Measurements from ENCODE around the gene TARDBP. TPM values are rescaled to one million over a fixed set of nuclear protein-coding genes. Genes with fewer than 3 reads are reported as not detected.
A peak's percentile ranks its signal among the peaks of the same experiment; 100 is the strongest.

TARDBP gene
- total RNA-seq, 1 donor from 2014 or later: 253 TPM

- Mint-ChIP-seq H3K9me3 (no peaks in the 10 kb centered on the region), H3K4me1 (peaks cover 4% of the 10 kb centered on the region), H3K27ac (ENCODE audit: unreplicated experiment) (no peak overlapping the region), H3K36me3 (ENCODE audit: low read depth) (peaks cover 27% of the 10 kb centered on the region), H3K27me3 (ENCODE audit: low read depth) (no peaks in the 10 kb centered on the region), H3K4me3 (no peak overlapping the region)
- TF ChIP-seq CTCF (conservative IDR thresholded peaks at IDR 0.05): no peak
- no peak for DNase-seq (ENCODE audit: low read depth, low spot score)
Measured at GRCh38 chr1:11024874-11025203, 12.4 kb downstream of the TARDBP start.

GRCh38 chr1:11025618-11026017, 13.2 kb downstream of the TARDBP start:
- H3K27me3 Mint-ChIP-seq (ENCODE audit: low read depth): no peaks in the 10 kb centered on the region
- H3K27ac Mint-ChIP-seq (ENCODE audit: unreplicated experiment): no peak overlapping the region
- no peak for DNase-seq (ENCODE audit: low read depth, low spot score)
- peaks cover 31% of the 10 kb centered on the region for H3K36me3 Mint-ChIP-seq (ENCODE audit: low read depth)
- H3K4me3 Mint-ChIP-seq: no peak overlapping the region
- no peaks in the 10 kb centered on the region for H3K9me3 Mint-ChIP-seq
- TF ChIP-seq CTCF (conservative IDR thresholded peaks at IDR 0.05): no peak
- H3K4me1 Mint-ChIP-seq: peaks cover 4% of the 10 kb centered on the region

DNA sequence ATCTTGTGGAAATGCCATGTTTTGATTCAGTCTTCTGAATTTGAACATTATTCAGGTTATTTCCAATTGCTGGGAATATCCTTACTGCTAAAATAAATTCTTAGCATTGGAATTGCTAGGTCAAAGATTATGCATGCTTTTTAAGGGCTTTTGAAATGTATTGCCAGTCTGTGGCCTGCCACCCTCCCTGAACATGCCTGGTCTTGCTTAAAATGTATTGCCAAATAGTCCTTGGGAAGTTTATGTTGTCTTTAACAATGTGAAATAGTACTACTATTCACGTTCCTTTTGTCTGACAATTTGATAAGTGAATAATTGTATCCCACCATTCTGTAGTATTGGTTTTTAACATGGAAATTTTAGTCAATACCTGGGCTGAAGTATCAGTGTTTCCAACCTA, 13.6 kb downstream of the TARDBP start:
- no peak for DNase-seq (ENCODE audit: low read depth, low spot score)
- Mint-ChIP-seq H3K9me3 (no peaks in the 10 kb centered on the region), H3K27me3 (ENCODE audit: low read depth) (no peaks in the 10 kb centered on the region), H3K4me3 (no peak overlapping the region), H3K36me3 (ENCODE audit: low read depth) (peaks cover 34% of the 10 kb centered on the region), H3K4me1 (peaks cover 4% of the 10 kb centered on the region), H3K27ac (ENCODE audit: unreplicated experiment) (no peak overlapping the region)
- no peak for TF ChIP-seq CTCF (conservative IDR thresholded peaks at IDR 0.05)

DNA sequence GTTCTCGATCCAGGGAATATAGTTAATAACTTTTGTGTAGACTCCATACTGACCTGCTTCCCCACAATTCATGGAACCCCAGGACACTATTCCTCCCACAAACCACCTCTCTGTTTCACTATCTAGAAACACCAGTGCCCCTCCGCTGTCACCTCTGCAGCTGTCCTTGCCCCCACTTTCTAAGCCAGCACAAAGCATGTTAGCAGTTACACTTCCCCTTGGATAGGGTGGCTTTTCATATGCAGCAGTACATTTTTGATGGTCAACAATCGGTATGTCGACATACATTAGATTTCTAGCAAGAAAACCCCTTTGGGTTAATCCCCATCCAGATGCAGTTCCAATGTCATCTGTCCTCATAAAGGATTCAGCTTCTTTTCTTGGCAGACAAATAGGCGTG, 14.4 kb downstream of the TARDBP start:
- Mint-ChIP-seq H3K27me3 (ENCODE audit: low read depth) (no peaks in the 10 kb centered on the region), H3K4me3 (no peak overlapping the region), H3K36me3 (ENCODE audit: low read depth) (peaks cover 32% of the 10 kb centered on the region), H3K9me3 (no peaks in the 10 kb centered on the region), H3K4me1 (peaks cover 4% of the 10 kb centered on the region), H3K27ac (ENCODE audit: unreplicated experiment) (peak overlapping the region; percentile 58)
- no peak for TF ChIP-seq CTCF (conservative IDR thresholded peaks at IDR 0.05)
- no peak for DNase-seq (ENCODE audit: low read depth, low spot score)

DNA sequence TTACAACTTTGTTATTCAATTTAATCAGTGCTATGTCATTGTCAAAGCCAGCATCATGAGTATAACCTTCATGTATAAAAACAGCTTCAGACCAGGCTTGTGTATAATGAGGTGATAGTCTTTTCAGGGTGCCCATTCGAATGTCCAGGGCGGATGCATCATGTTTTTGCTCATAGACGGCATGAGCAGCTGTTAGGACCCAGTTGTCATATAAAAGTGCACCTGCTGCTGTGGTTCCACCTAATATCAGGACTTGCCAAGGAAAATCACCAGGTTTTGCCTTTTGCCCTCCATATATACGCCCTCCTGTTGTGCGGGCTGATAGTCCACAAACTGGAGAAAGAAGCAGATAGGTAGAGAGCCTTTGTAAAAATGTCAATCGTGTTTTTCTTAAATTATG, 14.9 kb downstream of the TARDBP start:
- no peak overlapping the region for H3K27ac Mint-ChIP-seq (ENCODE audit: unreplicated experiment)
- peaks cover 29% of the 10 kb centered on the region for H3K36me3 Mint-ChIP-seq (ENCODE audit: low read depth)
- no peak for TF ChIP-seq CTCF (conservative IDR thresholded peaks at IDR 0.05)
- no peaks in the 10 kb centered on the region for H3K27me3 Mint-ChIP-seq (ENCODE audit: low read depth)
- peaks cover 4% of the 10 kb centered on the region for H3K4me1 Mint-ChIP-seq
- no peak overlapping the region for H3K4me3 Mint-ChIP-seq
- H3K9me3 Mint-ChIP-seq: no peaks in the 10 kb centered on the region
- DNase-seq (ENCODE audit: low read depth, low spot score): no peak

DNA sequence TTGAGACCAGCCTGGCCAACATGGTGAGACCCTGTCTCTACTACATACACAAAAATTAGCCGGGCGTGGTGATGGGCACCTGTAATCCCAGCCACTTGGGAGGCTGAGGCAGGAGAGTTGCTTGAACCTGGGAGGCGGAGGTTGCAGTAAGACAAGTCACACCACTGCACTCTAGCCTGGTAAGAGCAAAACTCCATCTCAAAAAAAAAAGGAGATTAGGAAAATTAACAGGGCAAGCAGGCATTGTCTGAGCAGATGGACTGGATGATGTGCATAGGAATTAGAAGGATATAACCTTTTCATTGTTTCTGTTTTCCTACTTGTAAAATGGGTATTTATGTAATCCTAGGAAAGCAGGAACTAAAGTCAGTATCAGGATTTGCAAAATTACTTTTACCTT, 15.6 kb downstream of the TARDBP start:
- Mint-ChIP-seq H3K27ac (ENCODE audit: unreplicated experiment) (peak overlapping the region; percentile 67), H3K4me1 (peaks cover 4% of the 10 kb centered on the region), H3K27me3 (ENCODE audit: low read depth) (no peaks in the 10 kb centered on the region), H3K36me3 (ENCODE audit: low read depth) (peaks cover 28% of the 10 kb centered on the region), H3K4me3 (no peak overlapping the region), H3K9me3 (no peaks in the 10 kb centered on the region)
- DNase-seq (ENCODE audit: low read depth, low spot score): no peak
- TF ChIP-seq CTCF (conservative IDR thresholded peaks at IDR 0.05): no peak

Data from neural crest cell (in vitro differentiated cells).